GM12874 (cell line): ENCODE results near the gene HMGXB4.

ENCODE experiments used
- CTCF ChIP-seq: IDR thresholded peaks from 2 replicates; pipeline ENCODE4 v1.5.1; 2011; ENCODE audit warnings: low read depth, mild to moderate bottlenecking, control low read depth, low read length, moderate library complexity; ENCODE audit not compliant: insufficient read depth

Gene HMGXB4

GRCh38 chr22:35266277-35266676 lies 9.0 kb downstream of the HMGXB4 start:
- no peak for TF ChIP-seq CTCF

- no peak for TF ChIP-seq CTCF
These were observed 12.3 kb downstream of the HMGXB4 start for GRCh38 chr22:35269630-35270029.

- no peak for TF ChIP-seq CTCF
These were observed 17.0 kb downstream of the HMGXB4 start for GRCh38 chr22:35274154-35274871.

GRCh38 chr22:35275580-35275979 lies 18.3 kb downstream of the HMGXB4 start:
- TF ChIP-seq CTCF: no peak

- no peak for TF ChIP-seq CTCF
These were observed 18.7 kb downstream of the HMGXB4 start for GRCh38 chr22:35276019-35276418.

- TF ChIP-seq CTCF: no peak
These were observed 30.8 kb downstream of the HMGXB4 start for GRCh38 chr22:35288116-35288515.

GRCh38 chr22:35292786-35293185 lies 35.5 kb downstream of the HMGXB4 start:
- no peak for TF ChIP-seq CTCF
